Measurements from ENCODE around the gene TRPC4AP.

Gene TRPC4AP

DNA sequence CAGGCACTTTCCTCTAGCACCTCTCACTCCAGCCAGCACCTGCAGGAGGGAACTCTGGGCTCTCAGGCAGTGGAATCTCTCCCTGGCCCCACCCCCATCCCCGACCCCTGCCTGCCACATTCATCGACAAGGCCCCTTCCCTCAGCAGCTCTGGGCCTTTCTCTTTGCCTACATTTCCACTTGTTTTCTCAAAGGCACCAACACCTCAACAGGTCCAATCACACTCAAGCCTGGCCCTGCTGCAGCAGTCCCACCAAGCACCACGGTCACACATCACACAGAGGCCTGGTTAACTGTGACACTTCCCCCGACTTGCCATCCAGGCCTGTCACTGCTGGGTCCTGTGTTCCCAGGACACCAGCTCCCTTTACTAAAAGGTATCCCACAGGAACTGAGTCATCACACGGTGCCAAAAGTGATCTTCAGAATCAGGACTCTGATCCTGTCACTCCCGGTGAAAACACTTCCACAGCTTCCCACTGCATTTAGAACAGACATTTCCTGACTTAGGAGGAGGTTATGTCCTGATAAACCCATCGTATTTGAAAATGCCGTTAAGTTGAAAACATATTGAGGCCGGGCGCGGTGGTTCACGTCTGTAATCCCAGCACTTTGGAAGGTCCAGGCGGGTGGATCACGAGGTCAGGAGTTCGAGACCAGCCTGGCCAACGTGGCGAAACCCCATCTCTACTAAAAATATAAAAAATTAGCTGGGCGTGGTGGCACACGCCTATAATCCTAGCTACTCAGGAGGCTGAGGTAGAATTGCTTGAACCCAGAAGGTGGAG, 82.0 kb downstream of the TRPC4AP start:
- no peaks in the 10 kb centered on the region for H3K36me3 ChIP-seq (ENCODE audit: low read length)
- no peak for TF ChIP-seq EZH2phosphoT487 (conservative IDR thresholded peaks at IDR 0.05; ENCODE audit: low read length)
- TF ChIP-seq, protein P1, sequence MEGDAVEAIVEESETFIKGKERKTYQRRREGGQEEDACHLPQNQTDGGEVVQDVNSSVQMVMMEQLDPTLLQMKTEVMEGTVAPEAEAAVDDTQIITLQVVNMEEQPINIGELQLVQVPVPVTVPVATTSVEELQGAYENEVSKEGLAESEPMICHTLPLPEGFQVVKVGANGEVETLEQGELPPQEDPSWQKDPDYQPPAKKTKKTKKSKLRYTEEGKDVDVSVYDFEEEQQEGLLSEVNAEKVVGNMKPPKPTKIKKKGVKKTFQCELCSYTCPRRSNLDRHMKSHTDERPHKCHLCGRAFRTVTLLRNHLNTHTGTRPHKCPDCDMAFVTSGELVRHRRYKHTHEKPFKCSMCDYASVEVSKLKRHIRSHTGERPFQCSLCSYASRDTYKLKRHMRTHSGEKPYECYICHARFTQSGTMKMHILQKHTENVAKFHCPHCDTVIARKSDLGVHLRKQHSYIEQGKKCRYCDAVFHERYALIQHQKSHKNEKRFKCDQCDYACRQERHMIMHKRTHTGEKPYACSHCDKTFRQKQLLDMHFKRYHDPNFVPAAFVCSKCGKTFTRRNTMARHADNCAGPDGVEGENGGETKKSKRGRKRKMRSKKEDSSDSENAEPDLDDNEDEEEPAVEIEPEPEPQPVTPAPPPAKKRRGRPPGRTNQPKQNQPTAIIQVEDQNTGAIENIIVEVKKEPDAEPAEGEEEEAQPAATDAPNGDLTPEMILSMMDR (IDR thresholded peaks at IDR 0.05; ENCODE audit: insufficient read depth, low read length, poor library complexity, severe bottlenecking): no peak

DNA sequence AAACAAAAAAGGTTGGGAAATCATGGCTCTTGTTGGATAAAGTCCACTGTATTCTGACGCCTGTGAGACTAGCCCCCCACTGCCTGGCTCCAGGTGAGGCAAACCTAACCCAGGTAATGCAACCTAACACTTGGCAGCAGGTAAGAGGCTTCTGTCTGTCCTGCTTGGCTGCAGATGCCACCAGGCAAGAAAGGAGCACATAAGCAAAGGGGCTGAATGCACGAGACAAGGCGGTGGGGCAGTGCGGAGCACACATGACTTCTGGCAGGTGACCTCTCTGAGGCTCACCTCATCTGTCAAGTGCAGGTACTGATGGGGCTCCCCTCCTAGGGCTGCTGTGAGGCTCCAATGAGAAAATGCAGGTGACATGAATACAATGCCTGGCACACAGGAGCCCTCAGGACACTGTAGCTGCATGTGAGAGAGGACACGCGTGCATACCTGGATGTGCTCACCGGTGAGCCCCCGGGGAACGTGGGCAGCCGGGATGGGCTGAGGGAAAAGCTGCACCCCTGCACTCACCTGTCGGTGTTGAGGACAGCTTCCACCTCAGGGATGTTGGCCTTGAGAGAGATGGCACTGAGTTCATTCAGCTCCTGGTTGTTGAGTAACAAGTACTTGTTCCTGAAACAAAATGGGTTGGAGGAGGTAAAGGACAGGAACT, 82.8 kb downstream of the TRPC4AP start:
- Histone ChIP-seq H3K9me2 (replicated peaks; ENCODE audit: insufficient read depth, low read length) (no peaks in the 10 kb centered on the region), H2AFZ (ENCODE audit: low read depth, low read length, severe bottlenecking) (no peak overlapping the region), H3K27me3 (ENCODE audit: low read length) (no peaks in the 10 kb centered on the region), H3F3A (ENCODE audit: insufficient read depth) (no peaks in the 10 kb centered on the region), H3K9ac (ENCODE audit: low read length) (no peak overlapping the region), H3K27ac (ENCODE audit: low read depth, low read length) (no peak overlapping the region), H3K4me3 (ENCODE audit: insufficient read depth, low read length, poor library complexity, severe bottlenecking) (no peak overlapping the region), H3K9me3 (ENCODE audit: insufficient read depth, low read length) (no peaks in the 10 kb centered on the region), H3K4me2 (ENCODE audit: low read depth, low read length, poor library complexity, severe bottlenecking) (no peak overlapping the region), H3K36me3 (ENCODE audit: low read length) (no peaks in the 10 kb centered on the region), H3K79me2 (ENCODE audit: insufficient read depth, low read length) (no peaks in the 10 kb centered on the region), H4K20me1 (ENCODE audit: low read depth, low read length) (no peaks in the 10 kb centered on the region)
- TF ChIP-seq, protein P1 (IDR thresholded peaks at IDR 0.05; ENCODE audit: insufficient read depth, low read length, poor library complexity, severe bottlenecking): no peak
- no peak for TF ChIP-seq EZH2phosphoT487 (conservative IDR thresholded peaks at IDR 0.05; ENCODE audit: low read length)

More for the DNA sequence above, 82.0 kb downstream of the TRPC4AP start:
- Histone ChIP-seq H3K27me3 (ENCODE audit: low read length) (no peaks in the 10 kb centered on the region), H4K20me1 (ENCODE audit: low read depth, low read length) (no peaks in the 10 kb centered on the region), H3K4me2 (ENCODE audit: low read depth, low read length, poor library complexity, severe bottlenecking) (no peak overlapping the region), H3K9ac (ENCODE audit: low read length) (no peak overlapping the region), H3K9me3 (ENCODE audit: insufficient read depth, low read length) (no peaks in the 10 kb centered on the region), H3K4me3 (ENCODE audit: insufficient read depth, low read length, poor library complexity, severe bottlenecking) (no peak overlapping the region), H3K27ac (ENCODE audit: low read depth, low read length) (no peak overlapping the region), H2AFZ (ENCODE audit: low read depth, low read length, severe bottlenecking) (no peak overlapping the region), H3K79me2 (ENCODE audit: insufficient read depth, low read length) (no peaks in the 10 kb centered on the region), H3F3A (ENCODE audit: insufficient read depth) (no peaks in the 10 kb centered on the region), H3K9me2 (replicated peaks; ENCODE audit: insufficient read depth, low read length) (no peaks in the 10 kb centered on the region)

DNA sequence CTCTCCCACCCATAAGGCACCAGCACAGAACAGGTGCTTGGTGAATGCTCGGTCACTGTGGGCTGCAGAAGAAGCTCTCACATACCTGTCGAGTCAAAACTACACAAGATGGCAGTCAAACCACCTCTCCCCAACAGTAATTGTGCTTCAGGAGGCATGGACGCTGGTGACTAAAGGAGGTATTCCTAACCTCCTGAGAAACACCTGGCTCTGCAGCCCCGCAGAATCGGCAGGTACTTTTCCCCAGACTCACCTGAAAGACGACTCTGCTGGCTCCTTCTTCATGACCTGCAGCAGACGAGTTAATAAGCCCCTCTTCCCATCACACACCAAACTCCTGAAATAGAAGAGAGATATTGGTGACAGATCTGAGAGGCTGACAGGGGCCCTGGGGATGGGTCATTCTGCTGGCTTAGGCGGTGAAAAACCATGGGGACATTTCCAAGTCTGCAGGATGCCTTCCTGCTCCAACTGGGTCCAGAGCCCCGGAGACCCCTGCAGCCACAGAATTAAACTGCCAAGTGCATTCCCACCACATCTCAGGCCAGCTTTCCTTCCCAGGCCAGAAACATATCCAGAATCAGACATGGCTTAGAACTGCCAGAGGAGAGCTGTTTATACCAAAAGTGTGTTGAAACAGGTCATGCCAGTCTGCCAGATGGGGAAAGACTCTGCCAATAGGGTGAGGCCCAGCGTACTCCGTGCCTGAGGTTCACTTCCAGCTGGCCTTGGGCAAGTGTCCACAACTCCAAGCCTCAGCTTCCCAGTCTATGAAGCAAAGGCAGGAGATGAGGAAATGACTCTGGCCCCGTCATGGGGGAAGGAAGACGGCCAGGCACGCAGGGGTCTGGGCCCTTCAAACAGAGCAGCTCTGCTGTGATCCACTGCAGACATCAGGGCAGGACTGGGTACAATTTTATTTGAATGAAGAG, 83.9 kb downstream of the TRPC4AP start:
- TF ChIP-seq, protein P1 (IDR thresholded peaks at IDR 0.05; ENCODE audit: insufficient read depth, low read length, poor library complexity, severe bottlenecking): no peak
- no peak for TF ChIP-seq EZH2phosphoT487 (conservative IDR thresholded peaks at IDR 0.05; ENCODE audit: low read length)
- no peak overlapping the region for H3K4me2 ChIP-seq (ENCODE audit: low read depth, low read length, poor library complexity, severe bottlenecking)
- H3K79me2 ChIP-seq (ENCODE audit: insufficient read depth, low read length): no peaks in the 10 kb centered on the region
- H3K9ac ChIP-seq (ENCODE audit: low read length): no peak overlapping the region
- no peaks in the 10 kb centered on the region for H3K9me2 ChIP-seq (replicated peaks; ENCODE audit: insufficient read depth, low read length)
- H3K27ac ChIP-seq (ENCODE audit: low read depth, low read length): no peak overlapping the region
- H3K36me3 ChIP-seq (ENCODE audit: low read length): no peaks in the 10 kb centered on the region
- H4K20me1 ChIP-seq (ENCODE audit: low read depth, low read length): no peaks in the 10 kb centered on the region
- H3K9me3 ChIP-seq (ENCODE audit: insufficient read depth, low read length): no peaks in the 10 kb centered on the region
- no peak overlapping the region for H3K4me3 ChIP-seq (ENCODE audit: insufficient read depth, low read length, poor library complexity, severe bottlenecking)
- no peaks in the 10 kb centered on the region for H3K27me3 ChIP-seq (ENCODE audit: low read length)
- no peak overlapping the region for H2AFZ ChIP-seq (ENCODE audit: low read depth, low read length, severe bottlenecking)
- no peaks in the 10 kb centered on the region for H3F3A ChIP-seq (ENCODE audit: insufficient read depth)

Data from SU-DHL-6 (cell line).